ENCODE data around the gene BPIFA1. TPM values are rescaled to one million over a fixed set of nuclear protein-coding genes. Genes with fewer than 3 reads are reported as not detected.

The BPIFA1 gene
- total RNA-seq, result not detected
- long read RNA-seq, result 0 reads

DNA sequence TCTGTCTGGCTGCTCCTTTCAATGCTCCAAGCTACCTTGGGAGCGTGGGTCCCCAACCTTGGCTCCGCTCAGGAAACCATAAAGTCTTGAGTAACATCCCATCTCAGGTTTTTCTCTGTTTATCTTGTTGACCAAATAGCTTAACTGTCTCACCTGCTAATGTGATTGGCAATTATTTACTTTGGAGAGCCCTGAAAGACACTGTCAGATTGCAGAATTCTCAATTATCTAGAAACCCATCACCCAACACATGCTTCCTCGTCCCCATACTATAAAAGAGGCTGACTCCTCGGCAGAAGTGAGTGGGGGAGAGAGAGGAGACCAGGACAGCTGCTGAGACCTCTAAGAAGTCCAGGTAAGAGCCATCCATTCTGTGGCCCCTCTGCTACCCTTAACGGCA lies at the start of gene BPIFA1:
BPIFA1 (plus strand) TSS at position 301 of the 400 bp plus-strand sequence. CDS start 1,716 bp downstream, outside the sequence.
- peak; percentile 24 for DNase-seq (ENCODE audit: low spot score)

- no peak for DNase-seq (ENCODE audit: low spot score)
Observed at GRCh38 chr20:33187491-33187890, 48.3 kb upstream of the BPIFA1 start.

DNA sequence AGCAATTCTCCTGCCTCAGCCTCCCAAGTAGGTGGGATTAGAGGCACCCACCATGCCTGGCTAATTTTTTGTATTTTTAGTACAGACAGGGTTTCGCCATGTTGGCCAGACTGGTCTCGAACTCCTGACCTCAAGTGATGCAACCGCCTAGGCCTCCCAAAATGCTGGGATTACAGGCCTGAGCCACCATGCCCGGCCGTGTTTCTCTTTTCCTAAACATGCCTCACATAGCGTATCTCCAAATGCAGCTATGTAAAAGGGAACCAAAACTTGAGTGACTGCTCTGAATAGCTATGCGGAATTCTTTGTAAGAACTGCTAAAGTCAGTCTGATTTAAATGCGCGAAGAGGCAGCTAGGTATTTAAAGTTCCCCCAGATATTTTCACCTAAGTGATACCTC lies 47.4 kb upstream of the BPIFA1 start:
- DNase-seq (ENCODE audit: low spot score), result no peak

- no peak for DNase-seq (ENCODE audit: low spot score)
Observed at GRCh38 chr20:33191484-33191883, 44.3 kb upstream of the BPIFA1 start.

- DNase-seq (ENCODE audit: low spot score), result no peak
Observed at GRCh38 chr20:33191955-33192354, 43.8 kb upstream of the BPIFA1 start.

DNA sequence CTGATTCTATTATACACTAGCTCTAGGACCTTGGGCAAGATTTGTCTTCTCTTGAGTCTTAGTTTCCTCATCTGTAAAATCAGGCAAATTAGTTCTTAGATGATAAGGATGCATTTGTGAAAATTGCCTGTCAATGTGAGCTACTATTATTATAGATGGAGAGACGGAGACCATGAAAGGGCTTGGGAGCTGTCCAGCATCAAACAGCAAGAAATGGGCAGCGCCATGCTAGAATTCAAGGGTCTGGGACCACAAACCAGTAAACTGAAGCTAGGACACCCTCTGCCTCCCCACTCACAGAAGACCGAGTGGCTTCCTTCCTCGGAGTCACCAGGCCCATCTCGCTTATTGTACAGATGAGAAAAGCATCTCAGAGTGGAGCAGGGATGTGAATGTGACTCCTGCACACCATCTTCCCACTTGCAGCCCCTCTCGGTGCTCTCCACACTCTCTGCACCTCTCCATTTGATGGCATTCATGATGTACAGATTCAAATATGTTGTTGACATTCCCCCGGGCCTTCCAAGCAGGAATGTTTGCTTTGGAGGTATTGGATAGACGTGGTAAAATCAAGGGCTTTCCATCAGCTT lies 42.8 kb upstream of the BPIFA1 start:
- no peak for DNase-seq (ENCODE audit: low spot score)

DNA sequence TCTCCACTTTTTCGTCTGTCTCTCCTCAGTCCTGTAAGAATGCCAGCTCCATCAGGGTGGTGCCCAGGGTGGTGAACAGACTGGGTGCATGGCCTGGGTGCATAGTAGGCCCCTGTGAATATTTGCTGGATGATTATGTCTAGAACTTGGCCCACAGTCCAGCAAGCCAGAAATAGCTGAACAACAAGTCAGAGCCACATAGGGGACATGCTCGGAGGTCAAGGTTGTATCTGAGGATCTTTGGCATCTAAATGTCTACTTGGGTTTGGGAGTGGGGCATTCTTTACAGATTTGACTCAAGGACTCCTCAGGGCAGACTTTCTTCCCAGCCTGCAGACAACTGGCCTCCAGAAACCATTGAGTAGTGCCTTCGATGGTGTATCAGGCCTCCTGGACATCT lies 36.8 kb upstream of the BPIFA1 start:
- DNase-seq (ENCODE audit: low spot score), result no peak

DNA sequence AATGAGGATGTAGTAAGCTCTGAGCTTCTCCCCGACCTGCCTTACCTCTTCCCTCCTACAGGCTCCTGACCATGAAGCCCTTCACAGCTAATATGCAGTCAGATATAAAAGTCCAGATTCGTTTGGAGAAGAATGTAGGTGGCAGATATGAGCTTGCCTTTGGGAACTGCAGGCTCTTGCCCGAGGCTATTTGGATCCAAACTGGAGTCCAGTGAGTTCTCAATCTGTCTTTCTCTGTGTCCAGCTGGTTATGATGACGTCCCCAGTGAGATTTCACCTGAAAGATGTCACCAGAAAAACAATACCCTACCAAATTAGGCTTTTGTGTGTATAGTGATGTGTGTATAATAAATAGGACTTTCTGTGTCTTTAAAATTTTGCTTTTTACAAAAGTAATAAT lies 33.3 kb upstream of the BPIFA1 start:
- no peak for DNase-seq (ENCODE audit: low spot score)

- no peak for DNase-seq (ENCODE audit: low spot score)
Observed at GRCh38 chr20:33203444-33203843, 32.4 kb upstream of the BPIFA1 start.

- DNase-seq (ENCODE audit: low spot score), result no peak
Observed at GRCh38 chr20:33209789-33210188, 26.0 kb upstream of the BPIFA1 start.

DNA sequence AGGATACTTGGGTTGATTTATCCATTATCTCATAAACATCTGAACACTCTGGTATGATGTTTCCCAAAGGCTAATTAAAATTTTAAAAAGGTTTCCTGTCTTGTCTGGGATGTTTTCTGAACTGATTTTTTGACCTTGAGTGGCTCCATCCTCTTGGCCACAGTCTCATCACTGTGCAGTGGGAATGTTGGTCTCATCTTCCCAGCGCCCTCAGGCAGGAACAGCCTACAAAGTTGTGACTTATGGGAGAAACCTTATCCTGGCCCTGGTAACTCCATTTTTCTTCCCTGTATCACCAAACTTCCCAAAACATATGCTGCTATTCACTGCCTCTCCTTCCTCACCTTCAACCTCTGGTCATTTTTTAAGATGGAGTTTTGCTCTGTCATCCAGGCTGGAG lies 25.4 kb upstream of the BPIFA1 start:
- DNase-seq (ENCODE audit: low spot score), result no peak

- no peak for DNase-seq (ENCODE audit: low spot score)
Observed at GRCh38 chr20:33211817-33212424, 23.9 kb upstream of the BPIFA1 start.

DNA sequence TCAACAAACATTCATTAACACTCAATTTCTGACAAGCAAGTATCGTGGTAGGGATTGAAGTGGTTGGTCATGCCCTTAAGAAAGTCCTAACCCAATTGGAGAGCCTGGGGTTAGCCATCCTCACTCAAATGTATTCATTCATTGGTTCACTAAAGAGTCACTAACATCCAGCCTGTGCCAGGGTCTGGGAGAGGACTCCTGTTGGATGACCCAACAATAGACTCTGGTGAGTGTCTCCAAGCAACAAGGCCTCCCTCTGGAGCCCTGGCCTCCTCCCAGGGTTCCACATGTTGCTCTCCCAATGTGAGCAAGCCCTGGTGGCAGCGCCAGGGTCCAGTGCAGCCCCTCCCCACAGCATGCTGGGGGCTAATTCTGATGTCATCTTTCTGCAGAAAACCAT lies 18.7 kb upstream of the BPIFA1 start, which contains the start of gene BPIFA3:
BPIFA3 (plus strand) TSS at position 301 of the 400 bp plus-strand sequence. CDS start 185 bp downstream, outside the sequence.
- DNase-seq (ENCODE audit: low spot score), result no peak

DNA sequence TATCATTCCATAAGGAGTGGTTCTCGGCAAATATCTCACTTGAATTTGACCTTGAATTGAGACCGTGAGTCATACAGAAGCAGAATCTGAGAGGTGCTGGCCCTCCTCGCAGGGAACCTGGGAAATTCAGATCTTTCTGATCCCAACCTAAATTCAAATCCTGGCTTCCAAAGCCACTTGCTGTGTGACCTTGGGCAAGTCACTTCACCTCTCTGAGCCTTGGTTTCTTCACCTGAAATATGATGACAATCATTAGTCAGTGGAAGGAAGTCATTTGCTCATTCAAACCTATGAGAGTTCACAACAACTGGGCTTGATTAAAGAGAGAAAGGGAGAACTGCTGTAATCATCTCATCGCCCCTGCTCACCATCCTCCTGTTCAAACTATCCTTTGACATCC lies 11.4 kb upstream of the BPIFA1 start:
- DNase-seq (ENCODE audit: low spot score), result no peak

- no peak for DNase-seq (ENCODE audit: low spot score)
Observed at GRCh38 chr20:33229843-33230242, 6.0 kb upstream of the BPIFA1 start.

GRCh38 chr20:33231237-33231636 lies 4.6 kb upstream of the BPIFA1 start:
- DNase-seq (ENCODE audit: low spot score), result no peak

GRCh38 chr20:33232486-33233072 lies 3.2 kb upstream of the BPIFA1 start:
- peak; percentile 22 for DNase-seq (ENCODE audit: low spot score)

DNA sequence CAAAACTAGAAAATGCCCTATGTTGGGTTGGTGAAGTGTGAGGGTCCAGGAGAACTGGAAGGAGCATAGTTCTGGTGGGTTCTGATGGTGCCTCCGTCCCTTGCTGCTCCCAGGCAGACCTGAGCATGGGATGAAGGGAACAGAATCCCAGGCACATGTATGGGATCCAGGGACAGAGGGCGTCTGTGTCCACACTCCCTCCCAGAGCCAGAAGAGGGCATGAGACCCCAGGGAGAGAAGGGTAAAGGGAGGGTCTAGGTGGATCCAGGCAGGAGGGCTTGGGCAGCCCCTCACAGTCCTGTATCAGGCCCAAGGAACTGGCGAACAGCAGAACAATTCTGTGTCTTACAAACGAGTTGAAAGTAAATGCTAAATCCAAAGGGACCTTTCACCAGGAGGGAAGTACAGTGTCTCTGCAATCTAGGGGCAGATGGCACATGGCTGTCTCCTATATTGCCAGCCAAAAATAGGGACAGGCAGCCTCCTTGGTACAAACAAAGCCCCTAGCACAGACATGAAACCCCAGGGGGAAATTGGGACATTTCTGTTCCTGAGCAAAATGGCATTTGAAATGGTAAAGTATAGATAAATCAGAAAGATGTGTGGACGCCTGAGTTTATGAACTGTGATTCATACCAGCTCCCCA lies 2.5 kb upstream of the BPIFA1 start:
- peak; percentile 28 for DNase-seq (ENCODE audit: low spot score)

DNA sequence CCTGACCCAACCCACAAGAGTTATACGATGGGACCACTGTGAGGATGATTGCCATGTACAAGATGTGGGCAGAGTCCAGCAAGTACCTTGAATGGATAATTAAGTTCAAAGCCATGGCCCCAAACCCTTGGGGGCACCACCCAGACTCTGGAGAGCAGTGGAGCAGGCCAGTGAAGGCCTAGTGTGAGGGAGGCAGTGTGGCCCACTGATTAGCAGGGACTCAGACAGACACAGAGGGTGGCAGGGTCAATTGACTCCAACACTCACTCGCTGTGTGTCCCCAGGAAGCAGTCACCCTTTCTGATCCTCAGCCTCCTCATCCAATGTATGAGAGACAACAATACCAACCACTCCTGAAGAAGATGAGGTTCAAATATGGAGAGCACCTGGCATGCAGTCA lies 1.7 kb upstream of the BPIFA1 start:
- peak; percentile 16 for DNase-seq (ENCODE audit: low spot score)

DNA sequence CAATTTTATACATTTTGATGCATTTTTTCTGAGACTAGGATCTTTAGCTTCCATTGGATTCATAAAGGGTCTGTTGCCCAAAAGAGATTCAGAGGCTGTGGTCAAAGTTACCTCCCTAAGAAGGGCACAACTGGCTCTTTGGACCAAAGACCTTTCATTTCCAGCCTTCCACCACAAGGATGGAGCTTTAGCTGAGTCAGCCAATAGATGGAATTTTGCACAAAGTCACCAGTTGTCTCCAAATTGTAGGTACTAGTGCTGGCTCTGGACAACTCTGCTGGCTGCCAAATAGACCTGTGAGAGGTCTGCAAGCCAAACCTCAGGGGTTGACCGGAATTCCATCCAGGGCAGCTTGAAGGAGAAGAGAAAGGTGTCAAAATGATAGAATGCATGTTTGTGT lies 555 bp downstream of the BPIFA1 start:
- no peak for DNase-seq (ENCODE audit: low spot score)

GRCh38 chr20:33237989-33238388 lies 2.2 kb downstream of the BPIFA1 start:
- DNase-seq (ENCODE audit: low spot score), result peak; percentile 39

DNA sequence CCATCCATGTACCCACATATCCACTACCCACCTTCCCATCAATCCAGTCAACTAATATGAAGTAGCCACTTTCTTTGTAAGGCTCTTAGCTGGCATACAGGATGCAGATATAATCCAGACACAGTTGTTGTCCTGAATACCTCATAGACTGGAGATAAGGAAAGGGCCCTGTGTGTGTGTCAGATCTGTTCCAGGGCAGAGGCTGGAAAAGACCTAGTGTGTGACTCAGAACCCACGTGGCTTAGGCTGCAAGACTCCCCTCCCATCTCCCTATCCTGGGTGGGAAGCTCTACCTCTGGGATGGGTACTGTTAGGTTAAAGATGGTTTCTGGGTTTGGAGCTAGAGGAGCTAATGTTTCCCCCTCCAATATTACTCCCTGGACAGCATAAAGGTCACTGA lies 3.6 kb downstream of the BPIFA1 start:
- no peak for DNase-seq (ENCODE audit: low spot score)
